DOHH2 (cell line): Measurements from ENCODE around the gene PAQR8.

Experiments used
- H3F3A ChIP-seq: fragments of 200-600 bp; sonication (generic), shearing (Covaris generic); 2 replicates; pipeline ENCODE4 v1.6.0; 2016; ENCODE audit warnings: antibody characterized with exemption, mild to moderate bottlenecking; ENCODE audit not compliant: control insufficient read depth, insufficient read depth
- H3K27ac ChIP-seq: fragments of 200-600 bp; sonication (generic); 2 replicates; pipeline ENCODE4 v1.5.1; 2014; ENCODE audit warnings: low read depth, mild to moderate bottlenecking, low read length, moderate library complexity
- H3K27me3 ChIP-seq: fragments of 200-600 bp; sonication (generic); 2 replicates; pipeline ENCODE4 v1.6.1; 2014; ENCODE audit warnings: mild to moderate bottlenecking, low read length, mixed read lengths; ENCODE audit not compliant: control insufficient read depth
- H3K36me3 ChIP-seq: fragments of 200-600 bp; sonication (generic); 2 replicates; pipeline ENCODE4 v1.6.1; 2014; ENCODE audit warnings: mild to moderate bottlenecking, low read length, moderate library complexity, mixed read lengths; ENCODE audit not compliant: control insufficient read depth
- H3K4me1 ChIP-seq: fragments of 200-600 bp; sonication (generic); 2 replicates; pipeline ENCODE4 v1.6.1; 2014; ENCODE audit warnings: mild to moderate bottlenecking, low read length, mixed read lengths; ENCODE audit not compliant: control insufficient read depth
- H3K4me2 ChIP-seq: fragments of 200-600 bp; sonication (generic); 2 replicates; pipeline ENCODE4 v1.6.0; 2014; ENCODE audit warnings: mild to moderate bottlenecking, low read length, moderate library complexity
- H3K4me3 ChIP-seq: fragments of 200-600 bp; sonication (generic); 2 replicates; pipeline ENCODE4 v1.5.1; 2014; ENCODE audit warnings: mild to moderate bottlenecking, low read length, mixed read lengths
- H3K79me2 ChIP-seq: fragments of 200-600 bp; sonication (generic); 2 replicates; pipeline ENCODE4 v1.6.1; 2014; ENCODE audit warnings: mild to moderate bottlenecking, low read length, mixed read lengths; ENCODE audit not compliant: control insufficient read depth
- H3K9me2 ChIP-seq: fragments of 200-600 bp; sonication (generic); replicated peaks from 2 replicates; pipeline ENCODE4 v1.6.1; 2014; ENCODE audit warnings: mild to moderate bottlenecking, low read length, mixed read lengths; ENCODE audit not compliant: control insufficient read depth
- H3K9me3 ChIP-seq: fragments of 200-600 bp; sonication (generic); 2 replicates; pipeline ENCODE4 v1.6.1; 2014; ENCODE audit warnings: antibody characterized with exemption, low read length, mixed read lengths; ENCODE audit not compliant: control insufficient read depth, insufficient read depth
- H4K20me1 ChIP-seq: fragments of 200-600 bp; sonication (generic); 2 replicates; pipeline ENCODE4 v1.6.0; 2014; ENCODE audit warnings: low read depth, mild to moderate bottlenecking, antibody characterized with exemption, low read length, moderate library complexity; ENCODE audit not compliant: control insufficient read depth, insufficient read depth
- EZH2phosphoT487 ChIP-seq: fragments of 200-600 bp; sonication (generic); IDR thresholded peaks from 2 replicates; pipeline ENCODE4 v1.6.1; 2017; ENCODE audit warnings: borderline replicate concordance, mild to moderate bottlenecking, antibody characterized with exemption, low read length, moderate library complexity, mixed read lengths
- TF ChIP-seq, protein P1 (sequence below): fragments of 200-600 bp; sonication (generic); IDR thresholded peaks from one replicate; pipeline ENCODE4 v1.5.1; 2014; ENCODE audit warnings: antibody characterized with exemption, mild to moderate bottlenecking, low read depth, low read length; ENCODE audit not compliant: poor library complexity, severe bottlenecking

PAQR8 gene

DNA sequence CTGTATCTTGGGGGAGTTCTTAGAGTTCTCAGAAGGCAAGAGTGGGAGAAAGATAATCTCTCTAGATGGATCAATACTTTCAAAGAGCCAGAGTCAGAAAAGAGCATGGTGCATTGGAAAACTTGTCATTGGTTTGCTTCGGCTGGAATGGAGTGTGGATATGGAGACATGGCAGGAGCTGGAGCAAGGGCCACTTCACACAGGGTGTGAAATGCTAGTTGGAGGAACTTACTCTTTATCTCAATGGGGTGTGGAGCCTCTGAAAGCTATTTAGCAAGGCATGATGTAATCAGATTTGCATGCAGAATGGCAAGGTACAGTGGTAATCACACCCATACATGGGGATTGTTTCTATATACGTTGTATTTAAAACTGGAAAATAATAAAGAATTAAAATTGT, 31.5 kb upstream of the PAQR8 start:
- Histone ChIP-seq H3F3A (no peaks in the 10 kb centered on the region), H4K20me1 (no peaks in the 10 kb centered on the region), H3K36me3 (no peaks in the 10 kb centered on the region), H3K27me3 (peaks cover 4% of the 10 kb centered on the region; the same call in 1 of the 2 replicates), H3K79me2 (no peaks in the 10 kb centered on the region), H3K4me3 (no peak overlapping the region), H3K4me1 (peaks cover 22% of the 10 kb centered on the region), H3K4me2 (no peak overlapping the region), H3K9me2 (no peaks in the 10 kb centered on the region), H3K9me3 (no peaks in the 10 kb centered on the region), H3K27ac (no peak overlapping the region)
- TF ChIP-seq, protein P1, sequence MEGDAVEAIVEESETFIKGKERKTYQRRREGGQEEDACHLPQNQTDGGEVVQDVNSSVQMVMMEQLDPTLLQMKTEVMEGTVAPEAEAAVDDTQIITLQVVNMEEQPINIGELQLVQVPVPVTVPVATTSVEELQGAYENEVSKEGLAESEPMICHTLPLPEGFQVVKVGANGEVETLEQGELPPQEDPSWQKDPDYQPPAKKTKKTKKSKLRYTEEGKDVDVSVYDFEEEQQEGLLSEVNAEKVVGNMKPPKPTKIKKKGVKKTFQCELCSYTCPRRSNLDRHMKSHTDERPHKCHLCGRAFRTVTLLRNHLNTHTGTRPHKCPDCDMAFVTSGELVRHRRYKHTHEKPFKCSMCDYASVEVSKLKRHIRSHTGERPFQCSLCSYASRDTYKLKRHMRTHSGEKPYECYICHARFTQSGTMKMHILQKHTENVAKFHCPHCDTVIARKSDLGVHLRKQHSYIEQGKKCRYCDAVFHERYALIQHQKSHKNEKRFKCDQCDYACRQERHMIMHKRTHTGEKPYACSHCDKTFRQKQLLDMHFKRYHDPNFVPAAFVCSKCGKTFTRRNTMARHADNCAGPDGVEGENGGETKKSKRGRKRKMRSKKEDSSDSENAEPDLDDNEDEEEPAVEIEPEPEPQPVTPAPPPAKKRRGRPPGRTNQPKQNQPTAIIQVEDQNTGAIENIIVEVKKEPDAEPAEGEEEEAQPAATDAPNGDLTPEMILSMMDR, result no peak
- TF ChIP-seq EZH2phosphoT487, result no peak

DNA sequence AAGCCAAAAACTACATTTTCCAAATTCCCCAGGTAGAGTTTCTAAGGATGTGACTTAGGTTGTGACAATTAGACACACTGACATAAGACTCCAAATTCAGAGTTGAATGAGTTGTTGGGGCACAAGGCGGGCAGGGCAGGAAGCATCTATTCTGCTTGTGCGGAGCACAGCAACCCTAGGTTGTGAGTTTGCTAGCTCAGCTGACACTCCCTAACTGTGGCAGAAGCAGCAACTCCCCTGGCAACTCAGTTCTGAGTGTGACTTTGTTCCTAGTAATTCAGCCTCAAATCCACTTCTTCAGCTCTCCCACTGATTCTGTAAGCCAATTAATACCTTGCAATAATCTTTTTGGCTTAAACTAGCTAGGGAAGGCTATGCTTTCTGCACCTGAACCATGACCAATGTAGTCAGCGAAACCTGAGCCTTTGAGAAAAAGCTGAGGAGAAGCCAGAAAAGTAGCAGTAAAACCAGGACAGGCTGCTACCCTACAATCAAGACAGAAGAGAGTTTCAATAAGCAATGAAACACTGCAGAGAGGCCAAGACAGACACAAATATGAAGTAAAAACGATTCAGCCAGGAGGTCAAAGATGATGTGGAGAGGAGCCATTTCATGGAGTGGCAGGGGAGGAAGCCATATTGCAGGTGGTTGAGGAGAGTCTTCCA, 30.0 kb upstream of the PAQR8 start:
- H4K20me1 ChIP-seq, result no peaks in the 10 kb centered on the region
- no peaks in the 10 kb centered on the region for H3K9me3 ChIP-seq
- no peaks in the 10 kb centered on the region for H3F3A ChIP-seq
- H3K9me2 ChIP-seq, result no peaks in the 10 kb centered on the region
- no peaks in the 10 kb centered on the region for H3K27me3 ChIP-seq
- no peak overlapping the region for H3K27ac ChIP-seq
- H3K4me3 ChIP-seq, result no peak overlapping the region
- H3K4me1 ChIP-seq, result peaks cover 22% of the 10 kb centered on the region
- no peaks in the 10 kb centered on the region for H3K79me2 ChIP-seq
- H3K4me2 ChIP-seq, result no peak overlapping the region
- TF ChIP-seq EZH2phosphoT487, result no peak
- TF ChIP-seq, protein P1, result no peak
- H3K36me3 ChIP-seq, result no peaks in the 10 kb centered on the region

DNA sequence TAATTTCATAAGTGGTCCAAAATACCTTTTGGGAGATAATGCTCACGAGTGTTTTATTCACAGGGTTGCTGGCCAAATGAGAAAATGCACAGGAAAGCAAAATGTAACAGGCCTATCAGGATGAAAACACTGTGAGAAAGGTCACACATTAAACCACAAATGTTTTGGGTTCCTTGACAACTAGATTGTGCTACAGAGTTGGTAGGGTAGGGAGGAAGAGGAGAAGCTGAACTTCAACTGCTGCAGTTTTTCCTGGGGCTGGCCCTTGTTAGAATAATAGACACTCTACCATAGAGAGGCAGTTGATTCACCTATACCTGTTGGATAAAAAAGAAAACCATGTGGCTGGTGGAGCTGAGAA, 28.1 kb upstream of the PAQR8 start:
- H3K9me3 ChIP-seq, result no peaks in the 10 kb centered on the region
- peak overlapping the region; percentile 30 for H3K4me2 ChIP-seq
- no peaks in the 10 kb centered on the region for H3K79me2 ChIP-seq
- no peaks in the 10 kb centered on the region for H3K36me3 ChIP-seq
- H3K27ac ChIP-seq, result no peak overlapping the region
- no peaks in the 10 kb centered on the region for H3K27me3 ChIP-seq
- no peaks in the 10 kb centered on the region for H4K20me1 ChIP-seq
- no peak overlapping the region for H3K4me3 ChIP-seq
- no peak for TF ChIP-seq EZH2phosphoT487
- TF ChIP-seq, protein P1, result no peak
- peaks cover 20% of the 10 kb centered on the region for H3K4me1 ChIP-seq
- H3K9me2 ChIP-seq, result no peaks in the 10 kb centered on the region
- no peaks in the 10 kb centered on the region for H3F3A ChIP-seq
